Uterus (tissue), 2 donors: ENCODE measurements around the gene FOXN1.

Experiments
- CTCF ChIP-seq, 4 experiments: fragments of 200-600 bp in 2 of 4; fragments of 450-650 bp in 2 of 4; sonication (generic) in 2 of 4; IDR thresholded peaks; one replicate each; pipeline ENCODE4 v1.5.1; 2016 to 2019; ENCODE audit warnings: antibody characterized with exemption in 4 of 4, mild to moderate bottlenecking in 2 of 4, moderate library complexity in 1 of 4
- POLR2A ChIP-seq, 2 donors: fragments of 450-650 bp; IDR thresholded peaks; one replicate each; pipeline ENCODE4 v1.6.1; 2016; ENCODE audit warnings: antibody characterized with exemption in 2 of 2, mild to moderate bottlenecking in 1 of 2, moderate library complexity in 1 of 2

- TF ChIP-seq POLR2A (IDR thresholded peaks at IDR 0.05) = no peak
- TF ChIP-seq CTCF (IDR thresholded peaks at IDR 0.05) = no peak
Measured at GRCh38 chr17:28493460-28493859, 12.7 kb upstream of the FOXN1 start.
